HG03280 (cell line): Measurements from ENCODE around the gene PSMD5.

Experiments
- ATAC-seq: cut with Tn5 transposase; IDR thresholded peaks from one replicate; pipeline ENCODE4 v1.9.1; 2021; ENCODE audit warnings: mild to moderate bottlenecking, moderate library complexity; ENCODE audit not compliant: unreplicated experiment

Gene PSMD5

DNA sequence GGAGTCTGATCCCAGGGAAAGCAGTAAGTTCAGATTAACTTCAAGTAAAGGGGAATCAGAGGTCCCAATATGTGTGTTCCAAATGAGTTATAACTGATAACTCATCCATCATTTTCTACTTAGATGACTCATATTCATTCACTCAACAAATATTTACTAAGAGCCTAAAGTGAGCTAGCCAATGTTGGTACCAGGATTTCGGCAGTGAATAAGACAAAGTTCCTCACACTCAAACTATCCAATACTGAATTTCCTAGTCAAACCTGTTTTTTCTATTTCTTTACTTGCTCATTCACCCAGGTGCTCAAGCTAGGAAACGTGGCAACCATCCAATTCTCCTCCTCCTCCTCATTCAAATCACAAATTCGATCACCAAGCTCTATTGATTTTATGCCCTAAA, 75.3 kb downstream of the PSMD5 start:
- ATAC-seq = no peak
